GM19328 (cell line): Measurements from ENCODE around the gene TRPC5OS.

ENCODE experiments used
- ATAC-seq: cut with Tn5 transposase; IDR thresholded peaks from one replicate; pipeline ENCODE4 v1.9.1; 2021; ENCODE audit warnings: mild to moderate bottlenecking, moderate library complexity; ENCODE audit not compliant: unreplicated experiment

The TRPC5OS gene

DNA sequence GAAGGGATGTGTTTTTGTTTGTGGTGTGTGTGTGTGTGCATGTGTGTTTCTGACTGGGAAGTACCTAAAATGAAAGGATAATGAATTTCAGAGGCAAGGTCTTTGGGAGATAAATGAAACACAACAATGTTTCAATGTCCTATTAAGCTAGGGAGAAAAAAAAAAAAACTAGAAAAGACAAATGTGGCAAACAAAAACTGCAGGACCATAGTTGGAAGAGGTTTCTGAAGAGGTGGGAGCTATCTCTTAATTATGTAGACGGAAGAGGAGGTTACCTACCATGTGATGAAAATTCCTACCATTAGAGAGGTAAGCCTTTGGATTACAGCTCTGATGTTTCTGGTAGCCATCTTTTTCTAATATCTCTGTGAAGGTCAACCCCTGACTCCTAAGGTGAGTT is at the start of gene TRPC5OS:
TSS of gene TRPC5OS (plus strand) at position 301 of the 400 bp plus-strand sequence. CDS start 25,669 bp downstream, outside the sequence.
- no peak for ATAC-seq

DNA sequence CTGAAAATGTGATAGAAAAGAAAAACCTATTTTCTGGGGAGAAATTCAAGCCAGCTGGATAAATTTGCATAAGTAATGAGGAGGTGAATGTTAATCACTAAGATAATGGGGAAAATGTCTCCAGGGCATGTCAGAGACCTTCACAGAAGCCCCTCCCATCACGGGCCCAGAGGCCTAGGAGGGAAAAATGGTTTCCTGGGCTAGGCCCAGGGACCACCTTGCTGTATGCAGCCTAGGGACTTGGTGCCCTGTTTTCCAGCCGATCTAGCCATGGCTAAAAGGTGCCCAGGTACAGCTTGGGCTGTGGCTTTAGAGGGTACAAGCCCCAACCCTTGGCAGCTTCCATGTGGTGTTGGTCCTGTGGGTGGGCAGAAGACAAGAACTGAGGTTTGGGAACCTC is 46.6 kb upstream of the TRPC5OS start:
- ATAC-seq = no peak

DNA sequence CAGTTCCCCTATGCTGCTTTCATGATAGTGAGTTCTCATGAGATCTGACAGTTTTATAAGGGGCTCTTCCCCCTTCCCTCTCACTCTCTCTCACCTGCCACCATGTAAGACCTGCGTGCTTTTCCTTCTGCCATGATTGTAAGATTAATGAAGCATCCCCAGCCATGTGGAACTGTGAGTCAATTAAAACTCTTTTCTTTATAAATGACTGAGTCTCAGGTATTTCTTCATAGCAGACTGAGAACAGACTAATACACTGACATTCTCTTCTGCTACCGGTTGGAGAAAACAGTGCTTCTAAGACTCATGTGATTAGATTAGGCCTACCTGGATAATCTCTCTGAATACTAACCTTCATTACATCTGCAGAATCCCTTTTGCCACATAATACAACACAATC is 45.4 kb upstream of the TRPC5OS start:
- no peak for ATAC-seq

DNA sequence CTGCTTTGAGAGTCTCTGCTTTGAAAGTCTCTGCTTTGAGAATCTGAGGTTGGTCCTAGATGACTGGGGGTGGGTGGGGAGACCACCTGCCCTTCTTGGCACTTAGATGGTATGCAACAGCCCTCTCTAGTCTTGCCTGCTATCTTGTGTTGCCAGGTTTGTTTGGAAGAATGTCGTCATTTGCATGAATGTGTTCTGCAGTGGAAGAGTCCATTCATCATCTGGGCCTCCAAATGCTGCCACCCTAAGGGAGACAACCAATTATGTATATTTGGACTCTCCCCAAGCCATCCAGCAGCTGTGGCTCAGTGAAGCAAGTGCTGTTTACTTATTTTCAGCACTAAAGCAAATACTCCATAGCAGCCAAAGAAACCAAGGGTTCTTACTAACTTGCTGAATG is 44.6 kb upstream of the TRPC5OS start:
- no peak for ATAC-seq

DNA sequence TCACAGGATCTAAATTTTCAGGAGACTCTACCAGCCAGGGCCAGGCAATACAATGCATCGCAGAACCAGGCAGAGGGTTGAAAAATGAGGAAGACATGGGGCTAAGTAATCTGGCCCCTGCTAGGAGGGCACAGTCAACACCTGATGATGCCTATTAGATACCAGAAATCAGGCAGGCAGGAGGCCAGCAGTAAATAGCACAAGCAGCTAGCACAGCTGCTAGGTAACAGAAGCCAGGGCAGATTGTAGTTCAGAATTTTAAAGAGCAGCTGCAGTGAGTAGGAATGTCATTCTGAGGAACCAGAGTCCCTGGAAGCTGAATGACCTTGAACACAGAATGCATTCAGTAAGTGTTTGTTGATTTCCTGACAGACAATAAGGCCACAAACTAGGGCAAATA is 38.8 kb upstream of the TRPC5OS start:
- no peak for ATAC-seq

DNA sequence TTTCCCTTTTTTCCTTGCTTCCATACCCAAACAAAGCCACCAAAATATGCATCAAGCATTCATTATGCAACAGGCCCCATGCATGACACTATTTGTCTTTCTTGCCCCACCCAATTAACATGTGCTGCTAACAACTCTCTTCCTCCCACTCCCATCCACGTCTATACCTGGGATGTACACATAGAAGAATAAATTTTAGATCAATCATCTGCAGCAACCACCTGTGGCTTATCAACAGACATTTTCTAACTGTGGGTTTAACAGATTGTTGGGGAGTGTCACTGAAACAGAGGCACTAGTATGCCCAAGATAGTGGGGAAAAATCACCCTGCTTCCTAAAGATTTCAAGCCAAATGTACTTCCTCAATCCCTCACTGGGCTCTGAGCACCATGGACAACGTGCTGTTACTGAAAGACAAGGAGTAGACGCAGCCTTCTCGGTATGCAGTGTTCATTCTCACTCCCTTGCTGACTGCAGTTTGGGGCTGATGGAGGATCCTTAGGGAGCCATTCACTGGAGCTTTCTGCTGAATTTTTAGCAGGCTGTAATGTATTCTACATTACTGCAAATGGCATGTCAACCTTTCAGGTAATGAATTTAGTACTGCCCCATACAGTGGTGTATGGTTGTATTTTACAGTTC is 28.4 kb upstream of the TRPC5OS start:
- no peak for ATAC-seq

DNA sequence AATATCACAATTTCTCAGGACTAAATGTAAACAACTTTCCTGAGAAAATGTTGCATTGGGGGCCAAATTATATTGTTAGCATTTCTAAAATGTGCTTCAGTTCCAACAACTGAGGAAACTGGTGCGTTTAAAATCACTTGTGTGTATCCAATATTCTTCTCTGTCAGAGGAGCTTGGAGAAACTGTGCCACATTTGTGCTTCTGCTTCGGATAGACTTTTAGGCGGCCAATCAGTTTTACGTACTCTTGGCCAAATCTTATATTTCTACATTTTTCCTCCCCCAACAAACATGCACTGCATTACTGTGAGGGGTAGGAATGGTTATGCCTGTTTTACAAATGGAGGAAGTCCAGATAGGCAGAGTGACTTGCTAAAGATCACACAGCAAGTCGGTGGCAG is 27.4 kb upstream of the TRPC5OS start:
- ATAC-seq = no peak

DNA sequence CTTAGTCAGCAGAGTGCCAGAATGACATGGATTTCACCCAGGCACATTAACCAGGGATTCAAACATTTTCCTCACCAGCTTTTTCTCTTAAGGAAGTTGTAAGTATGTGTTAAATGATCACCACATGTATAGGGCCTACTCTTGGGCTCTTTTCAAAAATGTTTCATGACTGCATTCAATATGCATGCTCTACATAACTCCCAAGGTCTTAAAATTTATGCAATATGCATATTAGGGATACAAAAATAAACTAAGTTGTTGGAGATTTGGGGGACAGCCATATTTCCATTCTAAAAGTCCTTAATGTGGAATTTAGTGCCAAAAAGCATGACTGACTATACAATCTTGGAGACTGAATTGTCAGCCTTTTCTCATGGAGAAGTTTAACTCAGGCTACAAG is 25.0 kb upstream of the TRPC5OS start:
- no peak for ATAC-seq

DNA sequence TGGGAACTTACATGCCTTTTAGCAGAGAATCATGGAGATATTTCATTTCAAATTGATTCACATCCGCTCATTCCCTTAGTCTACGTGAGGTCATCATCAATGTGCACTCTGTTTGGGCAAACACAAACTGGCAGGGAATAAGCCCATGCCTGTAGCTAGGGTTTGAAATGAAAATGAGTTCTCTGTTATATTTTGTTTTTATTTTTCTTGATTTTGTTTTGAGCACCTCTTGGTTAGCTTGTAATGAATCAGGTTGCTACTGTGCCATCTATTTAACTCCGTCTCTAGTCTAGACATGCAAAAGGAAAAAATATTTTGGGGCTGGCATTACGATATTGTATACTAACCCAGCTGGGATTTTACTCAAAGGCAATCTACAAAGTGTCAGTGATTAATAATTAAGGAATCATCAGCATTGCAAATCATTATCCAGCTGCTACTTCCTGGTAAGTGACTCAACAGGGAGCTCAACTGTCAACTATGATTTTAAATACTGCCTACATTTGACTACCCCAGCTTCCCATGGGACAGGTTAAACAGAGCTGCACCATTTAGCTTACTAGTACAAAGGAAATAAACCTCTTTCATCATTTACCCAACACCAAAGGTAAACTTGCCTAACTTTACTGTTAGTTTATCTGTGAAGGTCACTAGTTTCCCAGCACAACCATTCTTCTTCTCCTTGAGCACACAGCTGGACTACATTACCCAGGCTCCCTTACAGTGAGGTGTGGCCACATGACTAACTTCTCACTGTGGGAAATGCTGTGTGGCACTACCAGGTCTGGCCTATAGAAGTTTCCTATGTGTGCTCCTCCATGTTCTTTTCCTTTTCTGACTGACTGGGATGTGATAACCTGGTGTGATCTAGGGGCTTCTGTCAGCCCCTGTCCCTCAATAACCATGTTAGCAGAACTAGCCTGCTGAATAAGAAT is 21.2 kb upstream of the TRPC5OS start:
- no peak for ATAC-seq

DNA sequence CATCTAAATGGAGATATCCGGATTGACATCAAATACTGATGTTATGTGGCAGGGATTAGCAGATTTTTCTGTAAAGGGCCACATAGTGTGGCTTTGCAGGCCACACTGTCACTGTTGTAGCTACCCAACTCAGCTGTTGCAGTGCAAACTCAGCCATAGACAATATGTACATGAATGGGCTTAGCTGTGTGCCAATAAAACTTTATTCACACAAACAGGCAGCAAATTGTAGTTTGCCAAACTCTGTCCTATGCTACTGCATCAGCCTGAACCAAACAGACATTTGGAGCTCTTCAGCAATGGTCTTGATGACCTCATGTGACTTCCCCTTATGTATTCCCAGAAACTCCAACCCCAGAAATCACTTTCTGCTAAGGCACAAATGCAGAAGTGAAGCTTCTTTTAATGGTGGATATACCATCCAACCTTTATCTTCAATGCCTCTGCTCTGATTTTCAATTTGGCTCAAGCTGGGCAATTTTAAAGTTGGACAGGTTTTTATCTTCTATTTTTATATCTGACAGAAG is 18.4 kb upstream of the TRPC5OS start:
- no peak for ATAC-seq

DNA sequence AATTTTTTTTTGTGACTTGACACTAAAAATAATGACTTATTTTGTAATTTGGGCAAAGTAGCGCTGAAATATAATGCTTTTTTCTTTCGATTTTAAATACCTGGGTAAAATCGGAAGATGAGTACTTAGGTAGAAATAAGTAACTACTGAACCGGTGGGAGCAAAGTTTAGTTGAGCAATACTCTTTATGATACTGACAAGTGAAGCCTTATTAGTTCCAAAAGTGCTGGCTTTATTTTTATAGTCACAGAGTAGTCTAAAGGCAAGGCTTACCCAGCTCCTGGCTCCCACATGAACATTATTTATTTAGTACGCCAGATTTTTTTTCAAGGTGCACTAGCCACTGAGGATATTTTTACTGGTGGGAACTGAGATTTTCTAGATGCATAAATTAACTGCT is 14.4 kb upstream of the TRPC5OS start:
- ATAC-seq = no peak

DNA sequence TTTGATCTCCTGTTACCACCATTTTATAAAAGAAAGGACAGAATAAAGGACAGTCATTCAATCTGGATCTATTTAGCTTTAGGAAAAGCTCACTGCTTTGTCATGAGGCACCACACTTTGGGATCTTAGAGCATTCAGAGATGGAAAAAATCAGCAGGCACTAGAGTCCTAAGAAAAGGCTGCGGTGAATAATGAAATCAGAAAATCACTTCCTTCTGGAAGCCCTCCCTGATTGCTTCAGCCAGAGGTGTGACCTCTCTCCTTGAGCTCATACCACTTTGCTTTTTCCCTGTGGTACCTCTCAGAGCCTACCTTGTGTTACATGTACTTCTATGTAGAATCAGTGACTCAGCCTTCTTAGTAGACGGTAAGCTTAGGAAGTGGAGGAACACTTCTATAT is 8.7 kb upstream of the TRPC5OS start:
- ATAC-seq = no peak

DNA sequence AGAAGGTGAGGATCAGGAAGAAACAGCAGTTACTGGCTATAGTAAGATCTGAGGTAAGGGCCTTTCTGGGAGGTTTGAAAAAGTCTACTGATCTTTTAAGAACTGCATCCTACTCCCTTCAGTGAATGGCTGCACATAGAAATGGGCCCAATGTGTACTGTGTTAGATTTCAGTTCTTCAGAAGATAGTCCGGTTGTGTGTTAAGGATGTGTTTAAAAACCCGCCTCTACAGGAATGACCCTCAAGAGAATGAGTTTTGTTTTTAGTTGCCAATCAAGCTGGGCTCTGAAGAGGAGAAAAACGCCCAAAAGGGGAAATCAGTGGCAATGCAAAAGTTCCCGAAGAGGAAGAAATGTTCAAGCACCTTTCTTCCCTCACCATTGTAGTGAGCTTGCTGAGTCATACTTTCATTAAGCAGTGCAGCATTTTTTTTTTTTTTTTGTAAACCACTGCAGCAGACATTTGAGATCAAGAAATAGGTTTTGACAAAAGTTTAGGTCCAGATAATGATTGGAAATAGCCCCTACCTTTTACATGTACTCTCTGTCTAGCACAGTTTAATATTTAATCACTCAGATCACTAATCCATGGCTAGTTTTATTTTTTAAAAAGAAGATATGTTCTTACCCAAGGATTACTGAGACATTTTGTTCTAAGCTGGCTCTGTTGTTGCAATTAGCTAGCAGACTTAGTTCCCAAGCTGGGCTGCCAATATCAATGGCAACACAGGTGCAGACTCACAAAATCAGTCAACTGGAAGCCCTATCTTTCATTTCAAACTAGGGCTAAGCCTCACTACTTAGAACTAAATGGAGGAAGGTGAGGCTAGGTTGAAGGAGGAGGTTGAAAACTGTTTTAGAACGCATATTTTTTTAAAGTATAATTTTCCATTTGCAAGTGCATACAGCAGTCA is 7.0 kb upstream of the TRPC5OS start:
- ATAC-seq = peak; percentile 37

DNA sequence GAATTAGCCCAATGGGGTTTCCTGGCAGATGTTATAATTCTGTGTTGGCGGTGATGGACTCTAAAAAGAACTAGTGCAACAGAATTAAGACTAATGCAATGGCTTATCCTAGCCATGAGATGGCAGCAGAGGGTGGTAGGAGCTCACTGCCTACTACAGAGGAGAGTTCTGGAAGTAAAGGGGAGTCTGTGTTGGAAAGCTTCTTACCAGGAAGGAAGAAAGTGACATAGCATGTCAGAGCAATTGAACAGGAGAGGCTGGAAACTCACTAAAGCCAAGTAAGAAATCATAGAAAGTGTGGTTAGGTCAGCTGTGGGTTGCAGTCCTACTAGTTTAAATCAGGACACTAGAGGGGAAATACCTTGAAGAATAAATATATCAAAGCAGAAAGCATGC is 6.3 kb upstream of the TRPC5OS start:
- ATAC-seq = peak; percentile 71

DNA sequence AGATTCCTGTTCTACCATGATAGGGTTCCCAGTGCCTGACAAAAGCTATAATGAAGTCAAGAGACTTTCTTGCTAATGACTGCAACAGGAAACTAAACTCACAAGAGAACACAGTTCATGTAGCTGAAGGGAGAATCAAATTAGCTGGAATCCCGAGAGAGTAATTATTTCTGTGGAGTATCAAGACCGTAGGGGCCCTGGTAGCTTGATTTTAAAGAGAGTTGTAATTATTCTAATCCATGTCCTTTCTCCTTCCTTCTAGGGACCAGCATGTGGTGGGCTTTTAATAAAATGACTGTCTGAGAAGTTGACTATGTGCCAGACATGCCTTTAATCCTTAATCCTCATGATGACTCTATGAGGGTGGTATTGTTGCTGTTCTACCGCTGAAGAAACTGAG is 1.7 kb upstream of the TRPC5OS start:
- no peak for ATAC-seq

DNA sequence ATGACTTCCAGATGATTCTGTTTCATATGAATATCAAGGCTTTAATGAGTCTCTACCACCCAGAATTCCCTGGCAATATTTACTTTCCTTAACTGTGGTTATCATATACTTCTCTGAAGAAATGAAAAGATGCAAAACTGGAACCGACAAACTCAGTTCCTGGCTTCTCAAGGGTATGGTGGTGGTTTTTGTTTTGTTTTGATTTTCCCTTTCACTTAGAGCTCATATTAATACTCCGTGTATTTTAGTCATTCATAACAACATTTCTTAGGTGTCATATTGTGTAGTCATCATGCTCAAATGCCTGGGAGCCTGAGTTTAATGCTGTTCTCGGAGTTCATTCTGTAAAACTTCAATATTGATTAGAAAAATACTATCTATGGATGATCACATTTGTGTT is 665 bp downstream of the TRPC5OS start:
- no peak for ATAC-seq

DNA sequence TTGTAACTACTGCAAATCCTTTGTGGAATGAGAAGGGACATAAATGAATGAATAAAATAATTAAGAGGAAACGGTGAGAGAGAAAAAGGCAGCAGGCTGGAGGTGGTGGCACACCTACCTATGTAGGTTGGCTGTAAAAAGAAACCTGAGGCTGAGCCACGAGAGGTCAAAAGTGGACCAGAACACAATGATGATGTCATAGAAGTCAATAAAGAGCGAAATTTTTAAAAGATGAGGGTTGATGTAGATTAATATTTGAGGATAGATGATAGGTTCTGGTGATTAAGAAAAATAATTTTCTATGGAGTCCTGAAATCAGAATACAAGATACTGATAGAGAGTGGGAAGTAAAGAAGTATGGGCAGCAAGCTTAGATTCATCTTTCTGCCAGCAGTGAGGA is 1.7 kb downstream of the TRPC5OS start:
- ATAC-seq = no peak

DNA sequence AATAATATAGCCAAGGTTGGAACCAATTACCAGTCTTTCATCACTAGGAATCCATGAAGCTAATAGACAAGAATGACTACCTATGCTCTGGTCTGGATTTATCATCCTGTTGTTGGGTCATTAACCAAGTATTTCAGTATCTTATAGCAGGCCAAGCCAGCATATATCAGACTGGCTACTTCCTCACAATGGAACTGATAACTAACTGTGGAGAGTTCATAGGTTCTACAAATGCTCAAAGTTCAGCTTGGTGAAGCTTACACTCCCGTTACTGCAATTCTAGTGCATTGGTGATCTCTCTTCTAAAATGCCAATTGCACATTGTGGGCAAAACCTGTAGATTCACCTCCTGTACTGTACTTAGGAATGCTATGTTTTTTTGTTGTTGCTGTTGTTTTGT is 4.8 kb downstream of the TRPC5OS start:
- ATAC-seq = no peak

DNA sequence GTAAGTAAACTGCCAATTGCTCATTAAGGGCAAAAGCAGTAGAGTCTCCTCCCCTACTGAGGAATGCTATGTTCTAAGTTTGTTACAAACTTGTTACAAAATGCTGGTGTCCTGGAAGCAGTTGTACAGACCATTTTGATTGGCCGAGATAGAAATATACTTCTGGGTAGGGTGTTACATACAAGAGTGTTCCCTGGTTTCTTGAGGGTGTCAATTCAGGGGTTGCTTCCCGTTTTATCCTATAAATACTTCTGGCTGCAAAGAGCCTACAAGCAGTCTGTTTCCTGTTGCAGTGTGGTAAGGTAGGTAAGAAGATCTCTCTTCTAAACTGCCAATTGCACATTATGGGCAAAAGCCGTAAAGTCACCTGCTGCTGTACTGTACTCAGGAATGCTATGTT is 5.7 kb downstream of the TRPC5OS start:
- ATAC-seq = no peak

DNA sequence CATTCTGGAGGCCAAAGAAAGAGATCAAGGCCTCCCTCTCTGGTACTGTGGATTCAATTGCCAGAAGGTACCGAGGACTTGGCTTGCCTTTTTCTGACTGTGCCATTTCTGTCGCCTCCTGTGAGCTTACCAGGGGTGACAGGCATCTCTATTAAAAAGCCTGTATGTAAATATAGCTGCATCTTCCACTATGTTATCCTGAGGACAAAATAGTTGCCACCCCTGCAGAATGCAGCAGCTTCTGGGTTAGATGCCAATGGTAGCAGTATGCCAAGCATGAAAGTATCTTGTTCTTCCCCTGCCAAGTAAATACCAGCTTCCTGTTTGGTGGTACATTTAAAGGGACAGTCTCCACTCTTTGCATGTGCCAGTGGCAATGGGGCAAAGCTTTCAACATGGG is 10.7 kb downstream of the TRPC5OS start:
- ATAC-seq = no peak

DNA sequence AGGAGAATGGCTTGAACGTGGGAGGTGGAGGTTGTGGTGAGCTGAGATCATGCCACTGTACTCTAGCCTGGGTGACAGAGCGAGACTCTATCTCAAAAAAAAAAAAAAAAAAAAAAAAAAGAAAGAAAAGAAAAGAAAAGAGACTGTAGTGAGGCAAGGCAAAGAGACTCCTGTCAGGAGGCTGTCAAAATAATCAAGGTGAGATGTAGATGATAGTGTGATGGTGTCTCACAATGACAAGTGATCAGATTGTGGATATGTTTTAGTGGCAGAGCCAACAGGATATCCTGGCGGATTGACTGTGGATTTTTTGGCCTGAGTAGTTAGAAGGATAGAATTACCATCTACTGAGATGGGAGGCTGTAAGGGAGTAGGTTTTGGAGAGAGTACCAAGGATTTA is 12.6 kb downstream of the TRPC5OS start:
- ATAC-seq = no peak
